ENCODE results near the gene WNT11.

The WNT11 gene

DNA sequence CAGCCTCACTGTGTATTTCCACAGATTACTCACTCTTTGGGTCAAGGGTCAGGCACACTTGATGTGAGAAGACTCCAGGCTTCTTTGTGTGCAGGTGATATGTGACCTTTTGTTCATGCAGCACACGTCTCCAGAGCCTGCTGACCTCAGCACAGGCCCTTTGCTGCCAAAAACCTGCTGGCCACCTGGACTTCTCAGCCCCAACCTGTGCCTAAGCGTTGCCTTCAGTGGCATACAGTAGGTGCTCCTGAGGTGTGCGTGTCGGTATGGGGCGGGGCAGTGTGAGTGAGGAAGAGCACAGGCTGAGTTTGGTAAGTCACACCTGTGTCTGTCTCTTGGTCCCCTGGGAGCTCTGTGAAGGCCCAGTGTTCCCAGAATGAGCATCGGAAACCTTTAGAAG is 58.1 kb downstream of the WNT11 start:
- peak overlapping the region; percentile 70 for H3K27ac ChIP-seq
- TF ChIP-seq, protein P1, sequence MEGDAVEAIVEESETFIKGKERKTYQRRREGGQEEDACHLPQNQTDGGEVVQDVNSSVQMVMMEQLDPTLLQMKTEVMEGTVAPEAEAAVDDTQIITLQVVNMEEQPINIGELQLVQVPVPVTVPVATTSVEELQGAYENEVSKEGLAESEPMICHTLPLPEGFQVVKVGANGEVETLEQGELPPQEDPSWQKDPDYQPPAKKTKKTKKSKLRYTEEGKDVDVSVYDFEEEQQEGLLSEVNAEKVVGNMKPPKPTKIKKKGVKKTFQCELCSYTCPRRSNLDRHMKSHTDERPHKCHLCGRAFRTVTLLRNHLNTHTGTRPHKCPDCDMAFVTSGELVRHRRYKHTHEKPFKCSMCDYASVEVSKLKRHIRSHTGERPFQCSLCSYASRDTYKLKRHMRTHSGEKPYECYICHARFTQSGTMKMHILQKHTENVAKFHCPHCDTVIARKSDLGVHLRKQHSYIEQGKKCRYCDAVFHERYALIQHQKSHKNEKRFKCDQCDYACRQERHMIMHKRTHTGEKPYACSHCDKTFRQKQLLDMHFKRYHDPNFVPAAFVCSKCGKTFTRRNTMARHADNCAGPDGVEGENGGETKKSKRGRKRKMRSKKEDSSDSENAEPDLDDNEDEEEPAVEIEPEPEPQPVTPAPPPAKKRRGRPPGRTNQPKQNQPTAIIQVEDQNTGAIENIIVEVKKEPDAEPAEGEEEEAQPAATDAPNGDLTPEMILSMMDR (conservative IDR thresholded peaks at IDR 0.05) = no peak

DNA sequence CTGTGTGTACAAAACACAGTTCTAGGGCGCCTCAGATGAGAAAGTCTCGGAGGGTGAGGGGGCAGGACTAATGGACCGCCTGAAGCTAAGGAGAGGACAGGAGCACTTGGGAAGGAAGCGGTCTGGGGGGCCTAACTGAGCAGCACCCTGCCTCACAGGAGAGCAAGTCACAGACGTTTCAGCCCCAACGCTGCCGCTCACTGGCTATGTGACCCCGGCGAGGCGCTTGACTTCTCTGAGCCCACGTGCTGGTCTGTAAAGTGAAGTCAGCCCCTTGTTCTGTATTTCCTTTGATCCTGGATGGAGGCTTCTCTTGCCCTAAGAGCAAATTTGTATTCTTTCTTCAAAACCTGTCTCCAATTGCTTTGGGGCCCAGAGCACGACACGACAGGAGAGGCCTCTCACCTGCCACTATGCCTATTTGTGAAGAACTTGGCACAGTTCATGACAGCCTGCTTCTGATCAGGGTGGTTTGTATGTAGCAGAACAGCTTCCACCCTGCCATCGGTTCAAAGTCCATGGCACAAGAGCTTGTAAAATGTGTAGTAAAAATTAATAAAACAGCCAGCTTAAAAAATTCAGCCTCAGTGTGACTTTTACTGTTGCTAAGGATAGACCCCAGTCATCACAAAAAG is 59.1 kb downstream of the WNT11 start:
- TF ChIP-seq, protein P1 (conservative IDR thresholded peaks at IDR 0.05) = no peak
- H3K27ac ChIP-seq = peak overlapping the region; percentile 70

DNA sequence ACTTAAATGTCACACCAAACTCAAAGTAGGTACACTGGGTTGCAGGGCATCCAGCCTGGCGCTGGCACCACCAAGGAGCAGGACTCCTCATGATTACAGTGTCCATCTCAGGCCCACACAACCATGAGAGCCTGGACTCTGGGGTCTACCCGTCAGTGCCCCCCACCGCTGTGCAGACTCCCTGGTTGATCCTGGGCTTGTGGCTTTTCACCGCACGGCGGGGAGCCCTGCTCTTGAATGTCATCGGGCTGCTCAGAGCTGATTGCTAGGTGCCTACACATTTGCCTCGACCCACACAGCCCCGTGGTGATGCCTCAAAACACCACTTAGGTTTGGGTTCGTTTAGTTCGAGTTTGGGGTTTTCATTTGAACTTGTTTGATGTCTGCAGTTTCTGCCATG is 63.0 kb downstream of the WNT11 start:
- no peak overlapping the region for H3K27ac ChIP-seq
- TF ChIP-seq, protein P1 (conservative IDR thresholded peaks at IDR 0.05) = no peak

DNA sequence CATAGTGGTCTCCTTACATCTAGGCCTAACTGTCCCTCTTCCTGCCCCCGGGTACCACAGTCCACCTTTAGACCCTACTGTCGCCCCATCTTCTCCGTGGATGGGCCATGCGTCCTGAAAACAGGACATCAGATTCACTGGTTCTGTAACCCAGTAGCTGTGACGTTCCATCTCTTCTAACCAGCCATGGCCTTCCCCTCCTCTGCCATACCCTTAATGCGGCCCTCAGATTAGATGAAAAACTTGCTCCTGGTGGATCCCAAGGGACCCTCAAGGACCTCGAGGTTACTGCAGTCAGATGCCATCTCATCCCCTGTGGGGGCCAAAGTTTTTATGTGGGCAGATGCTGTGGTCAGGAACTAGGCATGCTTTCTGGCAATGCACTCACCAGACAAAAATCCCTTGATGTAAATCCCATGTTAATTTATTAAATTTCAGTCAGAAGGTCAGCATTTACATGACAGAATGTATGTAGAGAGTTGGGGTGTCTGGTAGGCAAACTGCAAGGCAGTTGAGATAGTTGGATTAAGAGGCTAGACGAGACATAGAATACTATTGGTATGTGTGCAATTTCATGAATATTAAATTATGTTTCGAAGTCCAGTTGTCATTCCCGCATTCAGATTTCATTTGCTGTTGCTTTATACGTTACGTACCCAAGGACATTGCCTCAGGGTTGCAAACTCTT is 64.3 kb downstream of the WNT11 start:
- no peak overlapping the region; the same call in 1 of the 2 replicates for H3K27ac ChIP-seq
- TF ChIP-seq, protein P1 (conservative IDR thresholded peaks at IDR 0.05) = no peak

DNA sequence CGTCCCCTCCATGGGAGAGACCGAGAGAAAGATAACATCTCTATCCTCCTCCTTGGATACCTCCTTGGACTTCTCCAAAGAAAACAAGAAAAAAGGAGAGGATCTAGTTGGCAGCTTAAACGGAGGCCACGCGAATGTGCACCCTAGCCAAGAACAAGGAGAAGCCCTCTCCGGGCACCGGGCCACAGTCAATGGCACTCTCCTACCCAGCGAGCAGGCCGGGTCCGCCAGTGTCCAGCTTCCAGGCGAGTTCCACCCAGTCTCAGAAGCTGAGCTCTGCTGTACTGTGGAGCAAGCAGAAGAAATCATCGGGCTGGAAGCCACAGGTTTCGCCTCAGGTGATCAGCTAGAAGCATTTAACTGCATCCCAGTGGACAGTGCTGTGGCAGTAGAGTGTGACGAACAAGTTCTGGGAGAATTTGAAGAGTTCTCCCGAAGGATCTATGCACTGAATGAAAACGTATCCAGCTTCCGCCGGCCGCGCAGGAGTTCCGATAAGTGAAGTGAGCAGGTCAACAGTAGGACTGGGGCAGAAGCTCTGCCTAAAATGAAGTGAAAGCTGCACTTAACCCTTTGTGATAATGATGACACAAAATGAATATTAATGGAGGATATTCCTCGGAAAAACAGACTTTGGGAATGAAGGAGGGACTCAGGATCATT is 65.3 kb downstream of the WNT11 start:
- peak overlapping the region; percentile 49 for H3K27ac ChIP-seq
- TF ChIP-seq, protein P1 (conservative IDR thresholded peaks at IDR 0.05) = no peak

DNA sequence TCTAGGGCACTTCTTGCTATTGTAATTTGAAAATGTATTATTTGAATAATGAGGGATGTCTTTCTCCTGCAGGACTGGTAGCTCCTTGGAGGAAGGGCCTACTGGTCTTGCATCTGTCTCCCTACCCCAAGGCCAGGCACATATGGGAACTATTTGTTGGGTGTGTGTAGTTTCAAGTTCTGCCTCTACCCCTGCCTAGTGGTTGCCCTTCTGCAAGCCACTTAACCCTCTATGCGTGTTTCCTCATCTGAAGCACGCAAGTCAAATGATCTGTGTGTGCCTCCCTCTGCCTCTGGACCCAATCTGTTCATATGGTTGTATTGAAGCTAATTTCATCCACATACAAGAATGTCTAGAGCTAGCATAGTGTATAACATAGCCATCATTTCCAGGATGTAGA is 67.0 kb downstream of the WNT11 start:
- no peak overlapping the region for H3K27ac ChIP-seq
- TF ChIP-seq, protein P1 (conservative IDR thresholded peaks at IDR 0.05) = no peak

Measured in VCaP (cell line).